ENCODE measurements around the gene ICAM3.

- no peak for TF ChIP-seq CTCF (conservative IDR thresholded peaks at IDR 0.05; ENCODE audit: low read depth, low read length)
- no peak for TF ChIP-seq EZH2phosphoT487 (IDR thresholded peaks at IDR 0.05; ENCODE audit: borderline replicate concordance, low read length)
Observed at GRCh38 chr19:10299545-10300458, 39.6 kb downstream of the ICAM3 start.

Measured in PC-3 (cell line).